Dendritic cell treated with granulocyte-macrophage colony-stimulating factor and Interleukin-4, amounts not matched to agents 40 ng/mL and 50 ng/mL, for 4 days (primary cell): ENCODE data around the gene OXER1.

ENCODE experiments used
- H3K27ac Mint-ChIP-seq: one replicate; pipeline ENCODE4 v1.8.0; 2022; ENCODE audit warnings: mild to moderate bottlenecking, mixed read lengths
- H3K27me3 Mint-ChIP-seq: one replicate; pipeline ENCODE4 v1.8.0; 2022; ENCODE audit warnings: mild to moderate bottlenecking, mixed read lengths
- H3K36me3 Mint-ChIP-seq: one replicate; pipeline ENCODE4 v1.8.0; 2022; ENCODE audit warnings: low read depth, mixed read lengths
- H3K4me1 Mint-ChIP-seq: one replicate; pipeline ENCODE4 v1.8.0; 2022; ENCODE audit warnings: low read depth, mixed read lengths
- H3K4me3 Mint-ChIP-seq: one replicate; pipeline ENCODE4 v1.8.0; 2022; ENCODE audit warnings: mild to moderate bottlenecking, moderate library complexity, mixed read lengths
- H3K9me3 Mint-ChIP-seq: one replicate; pipeline ENCODE4 v1.8.0; 2022; ENCODE audit warnings: mixed read lengths
- intact Hi-C: fragments of 100-400 bp; cut with micrococcal nuclease; formaldehyde crosslinking; loops from one replicate; pipeline ENCODE4 v1.15.0; 2022

Gene OXER1

GRCh38 chr2:42712934-42713333, 51.0 kb downstream of the OXER1 start:
- Mint-ChIP-seq H3K4me1 (no peaks in the 10 kb centered on the region), H3K4me3 (no peak overlapping the region), H3K9me3 (no peaks in the 10 kb centered on the region), H3K27me3 (no peaks in the 10 kb centered on the region), H3K36me3 (peaks cover 8% of the 10 kb centered on the region), H3K27ac (no peak overlapping the region)
- intact Hi-C loops = loop anchor here (10.0 kb wide), 1 partner anchor 62 kb away; no protein-coding TSS in a partner anchor
